K562 (cell line): Measurements from ENCODE around the gene NDFIP2. TPM values are rescaled to one million over a fixed set of nuclear protein-coding genes. Genes with fewer than 3 reads are reported as not detected.

Experiments used
- AFF4 ChIP-seq: sonication (generic); formaldehyde crosslinking; IDR thresholded peaks from 2 replicates; pipeline ENCODE4 v1.8.0; 2023; ENCODE audit warnings: mild to moderate bottlenecking, missing genetic modification reagents
- ATF3 ChIP-seq, 2 experiments: fragments of 450-650 bp in 1 of 2; sonication (generic) in 1 of 2; formaldehyde crosslinking in 1 of 2; IDR thresholded peaks in 1 of 2; conservative IDR thresholded peaks in 1 of 2; 2 replicates each; pipeline versions ENCODE4 v1.6.1 to v1.8.1; 2016 to 2023; ENCODE audit warnings: mild to moderate bottlenecking in 2 of 2, moderate library complexity in 2 of 2, inconsistent platforms in 1 of 2, missing genetic modification reagents in 1 of 2
- ETV1 ChIP-seq: fragments of 450-650 bp; conservative IDR thresholded peaks from 2 replicates; pipeline ENCODE4 v1.6.1; 2016; ENCODE audit warnings: missing genetic modification characterization, control low read depth, low read depth, missing compliant biosample characterization
- GABPA ChIP-seq: fragments of 200-800 bp; sonication (Bioruptor generic); conservative IDR thresholded peaks from 2 replicates; pipeline ENCODE4 v1.6.1; 2016; ENCODE audit warnings: low read depth, missing genetic modification characterization, missing compliant biosample characterization
- HMBOX1 ChIP-seq: sonication (generic); IDR thresholded peaks from 2 replicates; pipeline ENCODE4 v1.6.1; 2016
- SPI1 ChIP-seq: IDR thresholded peaks from 2 replicates; pipeline ENCODE4 v1.6.1; 2011; ENCODE audit warnings: low read depth, low read length, control low read depth, borderline replicate concordance
- ZBTB40 ChIP-seq, 2 experiments: fragments of 450-650 bp in 1 of 2; sonication (generic) in 1 of 2; formaldehyde crosslinking in 1 of 2; IDR thresholded peaks; 2 replicates each; pipeline versions ENCODE4 v1.7.1 to v1.9.0; 2016 to 2022; ENCODE audit warnings: inconsistent platforms in 1 of 2, mild to moderate bottlenecking in 1 of 2, missing genetic modification reagents in 1 of 2
- ZKSCAN1 ChIP-seq: fragments of 150-350 bp; IDR thresholded peaks from 2 replicates; pipeline ENCODE4 v1.6.1; 2016; ENCODE audit warnings: low read depth, low read length
- ZNF449 ChIP-seq: fragments of 250-450 bp; sonication (Bioruptor Pico); IDR thresholded peaks from 2 replicates; pipeline ENCODE4 v1.8.0; 2022; ENCODE audit warnings: moderate library complexity, mild to moderate bottlenecking, inconsistent platforms
- polyA plus RNA-seq, 8 experiments: library from polyadenylated mRNA; depleted of rRNA in 4 of 8; stranded (reverse) in 5 of 8; unstranded in 3 of 8; fragments of >200 nt; fragmentation: Nextera tagmentation in 2 of 8; fragmentation: Illumina TruSeq in 1 of 8; extraction: Ambion mirVana in 2 of 8; extraction: Trizol in 1 of 8; gene quantifications; 2 replicates each; pipeline versions ENCODE4 v1.2.1 to v1.2.3, GENCODE V29; 2011 to 2014; ENCODE audit warnings: inconsistent platforms in 1 of 8, missing spikeins in 1 of 8
- total RNA-seq, 7 experiments: library from RNA; depleted of rRNA in 6 of 7; stranded (reverse); fragments of >200 nt in 6 of 7; fragmentation: Illumina TruSeq in 2 of 7; extraction: Trizol in 2 of 7; gene quantifications; 2 replicates each; pipeline versions ENCODE4 v1.2.1 to v1.2.3, GENCODE V29; 2011 to 2021; ENCODE audit warnings: low replicate concordance in 1 of 7

NDFIP2 gene
- total and polyA plus RNA-seq, 9 of the 15 experiments (the other 6 are each of a cell fraction or from before 2014, with no cell fraction given), result 13.4 to 54.4 (median 27.8) TPM

GRCh38 chr13:79448413-79448812, 32.5 kb upstream of the NDFIP2 start (continued):
- 0 out of 2 replicates have a peak, but pooled peaks have one; percentile 23 for TF ChIP-seq ZBTB40 (IDR thresholded peaks at IDR 0.05)
- TF ChIP-seq ZBTB40 (CRISPR knock-in tag; IDR thresholded peaks at IDR 0.05), result no peak
- no peak for TF ChIP-seq AFF4 (CRISPR knock-in tag)
- peak; percentile 49; the same call in 1 of the 2 replicates for TF ChIP-seq ATF3 (IDR thresholded peaks at IDR 0.05)
- no peak for TF ChIP-seq ATF3 (CRISPR knock-in tag; conservative IDR thresholded peaks at IDR 0.05)
- TF ChIP-seq ZNF449 (CRISPR knock-in tag), result no peak
- TF ChIP-seq GABPA (tag), result peak; percentile 33
- TF ChIP-seq ZKSCAN1, result no peak
- peak; percentile 73; the same call in 1 of the 2 replicates for TF ChIP-seq SPI1
- peak; percentile 33; the same call in 1 of the 2 replicates for TF ChIP-seq HMBOX1
- TF ChIP-seq ETV1 (tag), result peak; percentile 71
